Prostate gland (tissue), 2 donors: ENCODE measurements around the gene MYO5A.

Experiments used
- POLR2A ChIP-seq: fragments of 450-650 bp; IDR thresholded peaks from one replicate; pipeline ENCODE4 v1.6.1; 2016; ENCODE audit warnings: antibody characterized with exemption, mild to moderate bottlenecking
- POLR2AphosphoS5 ChIP-seq: sonication (generic); formaldehyde crosslinking; IDR thresholded peaks from one replicate; pipeline ENCODE4 v1.6.1; 2017; ENCODE audit warnings: antibody characterized with exemption
- TF ChIP-seq, protein P1 (sequence below), 4 experiments: fragments of 200-600 bp in 2 of 4; fragments of 450-650 bp in 2 of 4; sonication (generic) in 2 of 4; IDR thresholded peaks; 1 replicate in 3 of 4; 2 replicates in 1 of 4; pipeline ENCODE4 v1.5.1; 2016 to 2019; ENCODE audit warnings: antibody characterized with exemption in 4 of 4, mild to moderate bottlenecking in 2 of 4, moderate library complexity in 2 of 4

DNA sequence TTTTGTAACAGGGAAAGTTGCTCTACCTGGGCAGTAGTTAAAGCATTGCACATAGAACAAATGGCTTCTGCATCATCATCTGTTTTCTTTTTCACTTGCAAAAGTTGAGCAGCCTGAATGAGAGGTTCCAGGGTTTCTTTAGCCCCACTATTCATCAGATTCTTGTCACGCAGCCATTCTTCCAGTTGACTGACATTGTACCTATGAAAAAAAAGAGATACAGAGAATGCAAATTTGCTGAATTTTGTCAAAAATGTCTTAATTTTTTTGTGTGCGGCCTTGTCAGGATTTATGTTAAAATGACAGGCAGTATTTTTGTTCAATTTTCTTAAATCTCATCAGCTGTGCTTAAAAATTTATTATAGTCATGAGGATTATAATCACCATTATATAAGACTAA, 211.7 kb downstream of the MYO5A start:
- TF ChIP-seq, protein P1, sequence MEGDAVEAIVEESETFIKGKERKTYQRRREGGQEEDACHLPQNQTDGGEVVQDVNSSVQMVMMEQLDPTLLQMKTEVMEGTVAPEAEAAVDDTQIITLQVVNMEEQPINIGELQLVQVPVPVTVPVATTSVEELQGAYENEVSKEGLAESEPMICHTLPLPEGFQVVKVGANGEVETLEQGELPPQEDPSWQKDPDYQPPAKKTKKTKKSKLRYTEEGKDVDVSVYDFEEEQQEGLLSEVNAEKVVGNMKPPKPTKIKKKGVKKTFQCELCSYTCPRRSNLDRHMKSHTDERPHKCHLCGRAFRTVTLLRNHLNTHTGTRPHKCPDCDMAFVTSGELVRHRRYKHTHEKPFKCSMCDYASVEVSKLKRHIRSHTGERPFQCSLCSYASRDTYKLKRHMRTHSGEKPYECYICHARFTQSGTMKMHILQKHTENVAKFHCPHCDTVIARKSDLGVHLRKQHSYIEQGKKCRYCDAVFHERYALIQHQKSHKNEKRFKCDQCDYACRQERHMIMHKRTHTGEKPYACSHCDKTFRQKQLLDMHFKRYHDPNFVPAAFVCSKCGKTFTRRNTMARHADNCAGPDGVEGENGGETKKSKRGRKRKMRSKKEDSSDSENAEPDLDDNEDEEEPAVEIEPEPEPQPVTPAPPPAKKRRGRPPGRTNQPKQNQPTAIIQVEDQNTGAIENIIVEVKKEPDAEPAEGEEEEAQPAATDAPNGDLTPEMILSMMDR (IDR thresholded peaks at IDR 0.05) = no peak
- TF ChIP-seq POLR2A (no peak), POLR2AphosphoS5 (no peak)
